ENCODE results near the gene DMRTA2.

DNA sequence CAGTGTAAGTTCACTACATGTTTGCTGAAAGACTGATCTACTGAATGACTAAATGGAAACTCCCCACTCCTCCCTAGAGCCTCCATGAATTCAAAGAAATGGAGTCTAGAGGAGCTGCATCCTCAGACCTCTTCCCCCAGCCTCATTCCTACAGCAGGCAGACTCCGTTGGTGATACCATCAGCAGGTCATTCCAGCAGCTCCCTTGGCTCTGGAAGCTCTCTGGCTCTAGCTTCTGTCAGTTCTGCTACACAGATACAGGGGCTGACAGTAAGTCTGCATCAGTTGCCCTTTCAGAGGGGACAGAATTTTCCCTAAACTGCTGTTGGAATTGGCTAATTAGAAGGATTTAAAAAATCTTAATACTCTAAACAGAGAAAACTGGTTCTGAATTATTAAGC is 31.7 kb upstream of the DMRTA2 start:
- TF ChIP-seq, protein P1, sequence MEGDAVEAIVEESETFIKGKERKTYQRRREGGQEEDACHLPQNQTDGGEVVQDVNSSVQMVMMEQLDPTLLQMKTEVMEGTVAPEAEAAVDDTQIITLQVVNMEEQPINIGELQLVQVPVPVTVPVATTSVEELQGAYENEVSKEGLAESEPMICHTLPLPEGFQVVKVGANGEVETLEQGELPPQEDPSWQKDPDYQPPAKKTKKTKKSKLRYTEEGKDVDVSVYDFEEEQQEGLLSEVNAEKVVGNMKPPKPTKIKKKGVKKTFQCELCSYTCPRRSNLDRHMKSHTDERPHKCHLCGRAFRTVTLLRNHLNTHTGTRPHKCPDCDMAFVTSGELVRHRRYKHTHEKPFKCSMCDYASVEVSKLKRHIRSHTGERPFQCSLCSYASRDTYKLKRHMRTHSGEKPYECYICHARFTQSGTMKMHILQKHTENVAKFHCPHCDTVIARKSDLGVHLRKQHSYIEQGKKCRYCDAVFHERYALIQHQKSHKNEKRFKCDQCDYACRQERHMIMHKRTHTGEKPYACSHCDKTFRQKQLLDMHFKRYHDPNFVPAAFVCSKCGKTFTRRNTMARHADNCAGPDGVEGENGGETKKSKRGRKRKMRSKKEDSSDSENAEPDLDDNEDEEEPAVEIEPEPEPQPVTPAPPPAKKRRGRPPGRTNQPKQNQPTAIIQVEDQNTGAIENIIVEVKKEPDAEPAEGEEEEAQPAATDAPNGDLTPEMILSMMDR (IDR thresholded peaks at IDR 0.05; ENCODE audit: poor library complexity), result no peak
- TF ChIP-seq EZH2phosphoT487 (IDR thresholded peaks at IDR 0.05; ENCODE audit: low read depth, severe bottlenecking, unreplicated experiment), result no peak
- no peak for TF ChIP-seq EZH2 (IDR thresholded peaks at IDR 0.05; ENCODE audit: borderline replicate concordance)
